SU-DHL-6 (cell line): ENCODE data around the gene MAST4.
"Not testable (repeated sequence)": the region's sequence is repeated elsewhere in the genome, so short reads cannot be mapped to it uniquely, and the experiment has no call there.

ENCODE experiments used
- CTCF ChIP-seq: fragments of 200-600 bp; sonication (generic); IDR thresholded peaks from one replicate; pipeline ENCODE4 v1.5.1; 2017; ENCODE audit warnings: antibody characterized with exemption, mild to moderate bottlenecking, low read length, moderate library complexity; ENCODE audit not compliant: insufficient read depth, poor library complexity, severe bottlenecking
- EZH2phosphoT487 ChIP-seq: fragments of 200-600 bp; sonication (generic), shearing (Covaris generic); conservative IDR thresholded peaks from 2 replicates; pipeline ENCODE4 v1.6.1; 2018; ENCODE audit warnings: mild to moderate bottlenecking, antibody characterized with exemption, low read length, moderate library complexity, mixed read lengths

- TF ChIP-seq CTCF, EZH2phosphoT487: not testable (repeated sequence)
These were observed 99.6 kb downstream of the MAST4 start for GRCh38 chr5:66695840-66696239.
